Astrocyte of the cerebellum (primary cell): Measurements from ENCODE around the gene TRAF1.

Experiments used
- DNase-seq: peaks from one replicate; pipeline ENCODE4 v3.0.0-alpha.2; 2011; ENCODE audit warnings: low read depth
- H3K4me3 ChIP-seq: 2 replicates; pipeline ENCODE4 v1.5.1; 2011; ENCODE audit warnings: mild to moderate bottlenecking, low read depth, low read length, moderate library complexity
- CTCF ChIP-seq: IDR thresholded peaks from 2 replicates; pipeline ENCODE4 v1.5.1; 2012; ENCODE audit warnings: low read length, low read depth, moderate library complexity, mild to moderate bottlenecking; ENCODE audit errors: missing control alignments
- in situ Hi-C: cut with HindIII; loops from 2 replicates; pipeline ENCODE4 v1.10.0; 2017; ENCODE audit warnings: low sequenced_read_pairs

TRAF1 gene

GRCh38 chr9:120910643-120911042, 16.0 kb downstream of the TRAF1 start:
- no peak for TF ChIP-seq CTCF
- in situ Hi-C loops = no loop called here
- DNase-seq = no peak
- no peak overlapping the region for H3K4me3 ChIP-seq

GRCh38 chr9:120909904-120910303, 16.7 kb downstream of the TRAF1 start:
- in situ Hi-C loops = no loop called here
- TF ChIP-seq CTCF = no peak
- no peak for DNase-seq
- no peak overlapping the region for H3K4me3 ChIP-seq

GRCh38 chr9:120905315-120906164, 21.1 kb downstream of the TRAF1 start:
- DNase-seq = no peak
- TF ChIP-seq CTCF = no peak
- in situ Hi-C loops = no loop called here
- H3K4me3 ChIP-seq = no peak overlapping the region

GRCh38 chr9:120904978-120905301, 21.7 kb downstream of the TRAF1 start:
- TF ChIP-seq CTCF = no peak
- no peak overlapping the region for H3K4me3 ChIP-seq
- in situ Hi-C loops = no loop called here
- no peak for DNase-seq

- DNase-seq = no peak
- H3K4me3 ChIP-seq = no peak overlapping the region
- in situ Hi-C loops = no loop called here
- no peak for TF ChIP-seq CTCF
Measured at GRCh38 chr9:120904061-120904977, 22.3 kb downstream of the TRAF1 start.

- DNase-seq = no peak
- H3K4me3 ChIP-seq = no peak overlapping the region
- TF ChIP-seq CTCF = no peak
- in situ Hi-C loops = no loop called here
Measured at GRCh38 chr9:120902569-120903535, 23.7 kb downstream of the TRAF1 start.
